ENCODE measurements around the gene PIKFYVE.
"Not testable (repeated sequence)": the region's sequence is repeated elsewhere in the genome, so short reads cannot be mapped to it uniquely, and the experiment has no call there.

PIKFYVE gene

DNA sequence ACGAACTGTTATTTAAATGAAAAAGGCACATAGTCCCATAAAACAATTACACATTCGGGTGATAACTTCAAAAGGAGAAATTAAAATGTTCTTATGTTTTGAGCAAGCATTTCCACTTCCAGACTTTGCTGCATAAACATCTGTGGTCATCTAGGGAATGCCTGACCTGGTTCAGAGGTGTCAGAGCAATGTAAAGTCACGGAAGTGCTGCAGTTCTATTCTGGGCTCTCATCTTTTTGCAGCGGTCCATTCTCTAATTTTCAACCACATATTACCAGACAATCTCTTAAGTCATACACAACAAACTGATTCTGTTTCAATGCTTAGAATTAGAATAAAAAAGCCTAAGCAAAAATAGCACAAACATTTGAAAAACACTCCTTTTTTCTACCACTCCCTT is 118.6 kb downstream of the PIKFYVE start:
- TF ChIP-seq, protein P1, sequence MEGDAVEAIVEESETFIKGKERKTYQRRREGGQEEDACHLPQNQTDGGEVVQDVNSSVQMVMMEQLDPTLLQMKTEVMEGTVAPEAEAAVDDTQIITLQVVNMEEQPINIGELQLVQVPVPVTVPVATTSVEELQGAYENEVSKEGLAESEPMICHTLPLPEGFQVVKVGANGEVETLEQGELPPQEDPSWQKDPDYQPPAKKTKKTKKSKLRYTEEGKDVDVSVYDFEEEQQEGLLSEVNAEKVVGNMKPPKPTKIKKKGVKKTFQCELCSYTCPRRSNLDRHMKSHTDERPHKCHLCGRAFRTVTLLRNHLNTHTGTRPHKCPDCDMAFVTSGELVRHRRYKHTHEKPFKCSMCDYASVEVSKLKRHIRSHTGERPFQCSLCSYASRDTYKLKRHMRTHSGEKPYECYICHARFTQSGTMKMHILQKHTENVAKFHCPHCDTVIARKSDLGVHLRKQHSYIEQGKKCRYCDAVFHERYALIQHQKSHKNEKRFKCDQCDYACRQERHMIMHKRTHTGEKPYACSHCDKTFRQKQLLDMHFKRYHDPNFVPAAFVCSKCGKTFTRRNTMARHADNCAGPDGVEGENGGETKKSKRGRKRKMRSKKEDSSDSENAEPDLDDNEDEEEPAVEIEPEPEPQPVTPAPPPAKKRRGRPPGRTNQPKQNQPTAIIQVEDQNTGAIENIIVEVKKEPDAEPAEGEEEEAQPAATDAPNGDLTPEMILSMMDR (IDR thresholded peaks at IDR 0.05; ENCODE audit: low read depth, low read length) = no peak
- DNase-seq (ENCODE audit: low read depth, low spot score) = no peak
- H3K4me3 ChIP-seq (ENCODE audit: low read depth, low read length) = no peak overlapping the region
- in situ Hi-C loops (cut with HindIII; ENCODE audit: low sequenced_read_pairs) = no loop called here

DNA sequence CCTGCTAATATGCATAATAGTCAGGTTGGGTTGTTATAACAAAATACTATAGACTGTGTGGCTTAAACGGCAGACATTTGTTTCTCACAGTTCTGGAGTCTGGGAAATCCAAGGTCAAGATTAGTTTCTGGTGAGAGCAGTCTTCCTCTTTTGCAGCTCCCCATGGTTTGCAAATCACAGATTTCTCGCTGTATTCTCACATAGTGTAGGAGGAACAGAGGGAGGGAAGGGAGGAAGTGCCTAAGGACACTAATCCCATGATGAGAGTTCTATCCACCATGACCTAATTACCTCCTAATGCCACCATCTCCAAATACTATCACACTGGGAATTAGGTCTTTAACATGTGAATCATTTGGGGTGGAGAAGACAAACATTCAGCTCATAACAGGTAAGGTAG is 120.5 kb downstream of the PIKFYVE start:
- TF ChIP-seq, protein P1 (IDR thresholded peaks at IDR 0.05; ENCODE audit: low read depth, low read length) = no peak
- in situ Hi-C loops (cut with HindIII; ENCODE audit: low sequenced_read_pairs) = no loop called here
- DNase-seq (ENCODE audit: low read depth, low spot score) = no peak
- no peak overlapping the region for H3K4me3 ChIP-seq (ENCODE audit: low read depth, low read length)

- DNase-seq (ENCODE audit: low read depth, low spot score) = no peak
- no peak overlapping the region for H3K4me3 ChIP-seq (ENCODE audit: low read depth, low read length)
- TF ChIP-seq, protein P1 (IDR thresholded peaks at IDR 0.05; ENCODE audit: low read depth, low read length) = no peak
- in situ Hi-C loops (cut with HindIII; ENCODE audit: low sequenced_read_pairs) = no loop called here
Measured at GRCh38 chr2:208389940-208390339, 123.9 kb downstream of the PIKFYVE start.

- no peak overlapping the region for H3K4me3 ChIP-seq (ENCODE audit: low read depth, low read length)
- TF ChIP-seq, protein P1 (IDR thresholded peaks at IDR 0.05; ENCODE audit: low read depth, low read length) = peak; percentile 17
- in situ Hi-C loops (cut with HindIII; ENCODE audit: low sequenced_read_pairs) = no loop called here
- no peak for DNase-seq (ENCODE audit: low read depth, low spot score)
Measured at GRCh38 chr2:208392300-208392699, 126.2 kb downstream of the PIKFYVE start.

GRCh38 chr2:208396796-208397195 is 130.7 kb downstream of the PIKFYVE start:
- H3K4me3 ChIP-seq (ENCODE audit: low read depth, low read length); DNase-seq (ENCODE audit: low read depth, low spot score); in situ Hi-C loops (cut with HindIII; ENCODE audit: low sequenced_read_pairs): not testable (repeated sequence)

DNA sequence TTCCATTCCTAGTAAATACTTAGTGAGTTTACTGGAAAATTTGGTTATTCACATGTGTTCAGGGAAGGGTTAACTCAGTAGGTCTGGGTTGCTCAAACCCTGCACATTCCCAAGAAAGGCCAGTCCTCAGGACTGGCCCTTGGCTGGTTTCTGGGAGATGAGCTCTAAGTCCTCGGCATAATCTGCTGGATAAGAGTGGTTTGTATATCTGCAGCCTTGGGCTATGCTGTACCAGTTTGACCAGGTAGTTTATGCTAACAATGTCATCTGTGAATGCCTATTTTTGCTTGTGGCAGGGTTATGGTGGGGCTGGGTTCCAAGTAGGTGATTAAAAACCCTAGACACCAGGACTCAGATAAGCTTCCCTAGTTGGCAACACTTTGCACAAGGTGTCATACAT is 133.1 kb downstream of the PIKFYVE start:
- in situ Hi-C loops (cut with HindIII; ENCODE audit: low sequenced_read_pairs) = no loop called here
- DNase-seq (ENCODE audit: low read depth, low spot score) = no peak
- no peak overlapping the region for H3K4me3 ChIP-seq (ENCODE audit: low read depth, low read length)
- TF ChIP-seq, protein P1 (IDR thresholded peaks at IDR 0.05; ENCODE audit: low read depth, low read length) = no peak

DNA sequence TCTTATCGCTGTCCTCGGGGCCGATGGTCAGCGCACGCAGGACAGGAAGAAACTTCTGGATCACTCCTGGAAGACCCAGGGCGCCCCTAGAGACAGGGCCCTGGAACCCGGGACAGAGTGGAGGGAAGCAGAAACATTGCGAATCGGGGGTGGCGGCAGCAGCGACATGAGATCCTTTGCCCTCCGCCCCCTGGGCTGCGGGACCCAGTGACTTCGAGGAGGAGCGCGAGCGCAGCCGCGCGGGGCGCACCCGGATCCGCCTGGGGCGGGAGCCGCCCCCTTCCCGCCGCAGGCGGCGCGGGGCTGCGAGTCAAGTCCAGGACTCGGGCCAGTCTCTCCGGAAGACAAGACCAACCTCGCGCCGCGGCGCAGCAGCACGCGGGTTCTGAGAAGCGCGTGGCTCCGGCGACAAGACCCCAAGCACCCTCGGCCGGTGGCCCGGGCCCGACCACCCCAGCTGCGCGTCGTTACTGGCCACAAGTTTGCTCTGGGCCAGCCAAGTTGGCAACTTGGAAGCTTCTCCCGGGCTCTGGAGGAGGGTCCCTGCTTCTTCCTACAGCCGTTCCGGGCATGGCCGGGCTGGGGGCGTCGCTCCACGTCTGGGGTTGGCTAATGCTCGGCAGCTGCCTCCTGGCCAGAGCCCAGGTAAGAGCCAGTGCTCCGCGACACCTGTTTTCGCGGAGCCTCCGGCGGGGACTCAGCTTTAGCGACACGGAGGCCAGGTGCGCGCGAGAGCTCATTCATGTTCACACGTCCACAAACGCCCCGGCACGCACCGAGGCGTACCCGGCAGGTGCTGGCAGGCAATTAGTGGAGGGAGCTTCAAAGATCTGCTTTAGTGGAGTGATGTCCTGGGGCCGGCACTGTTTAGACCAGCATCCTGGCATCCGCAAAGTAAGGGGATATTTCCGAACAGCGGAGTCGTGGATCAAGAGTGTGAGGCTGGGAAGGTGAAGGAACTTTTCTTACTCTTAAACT is 140.7 kb downstream of the PIKFYVE start, which contains the start of gene PTH2R:
PTH2R (plus strand) TSS at position 319 of the 978 bp plus-strand sequence; CDS start at position 571, 252 bp downstream.
- DNase-seq (ENCODE audit: low read depth, low spot score) = no peak
- in situ Hi-C loops (cut with HindIII; ENCODE audit: low sequenced_read_pairs) = no loop called here

More for the DNA sequence above, 140.7 kb downstream of the PIKFYVE start, which contains the start of gene PTH2R:
- peak within 1 kb of the TSS; percentile 18 for H3K4me3 ChIP-seq (ENCODE audit: low read depth, low read length)
- TF ChIP-seq, protein P1 (IDR thresholded peaks at IDR 0.05; ENCODE audit: low read depth, low read length) = no peak
